Activated CD4-positive, alpha-beta T cell treated with anti-CD3 and anti-CD28 coated beads for 24 hours (primary cell): Measurements from ENCODE around the gene ARMC2.
"Not testable (repeated sequence)": the region's sequence is repeated elsewhere in the genome, so short reads cannot be mapped to it uniquely, and the experiment has no call there.

Experiments used
- DNase-seq, 2 donors: peaks; one replicate each; pipeline ENCODE4 v3.0.0-alpha.2; 2020; ENCODE audit warnings: low read depth in 2 of 2

Gene ARMC2

DNA sequence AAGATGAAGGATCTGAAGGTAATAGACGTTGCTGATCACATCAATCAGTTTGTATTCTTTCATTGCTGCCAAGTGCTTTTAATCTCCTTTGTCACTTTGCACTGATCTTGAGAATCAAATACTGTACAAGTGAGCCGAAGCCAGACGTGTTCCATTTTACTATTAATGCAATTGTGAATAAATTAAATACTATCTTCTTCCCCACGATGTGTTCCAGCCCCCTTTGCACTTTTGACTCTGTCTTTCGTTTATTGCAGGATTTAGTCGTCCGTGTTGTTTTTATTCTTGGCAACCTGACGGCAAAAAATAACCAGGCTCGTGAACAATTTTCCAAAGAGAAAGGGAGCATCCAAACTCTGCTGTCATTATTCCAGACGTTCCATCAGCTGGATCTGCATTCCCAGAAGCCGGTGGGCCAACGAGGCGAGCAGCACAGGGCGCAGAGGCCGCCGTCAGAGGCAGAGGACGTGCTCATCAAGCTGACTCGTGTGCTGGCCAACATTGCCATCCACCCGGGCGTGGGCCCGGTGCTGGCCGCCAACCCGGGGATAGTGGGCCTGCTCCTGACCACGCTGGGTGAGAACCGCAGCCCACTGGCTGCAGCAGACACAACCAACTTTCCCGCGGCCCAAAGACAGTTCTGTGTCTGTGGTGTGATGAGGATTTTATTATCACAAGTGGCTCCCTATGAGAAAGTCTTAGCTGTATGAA, 104.7 kb downstream of the ARMC2 start:
- no peak for DNase-seq

DNA sequence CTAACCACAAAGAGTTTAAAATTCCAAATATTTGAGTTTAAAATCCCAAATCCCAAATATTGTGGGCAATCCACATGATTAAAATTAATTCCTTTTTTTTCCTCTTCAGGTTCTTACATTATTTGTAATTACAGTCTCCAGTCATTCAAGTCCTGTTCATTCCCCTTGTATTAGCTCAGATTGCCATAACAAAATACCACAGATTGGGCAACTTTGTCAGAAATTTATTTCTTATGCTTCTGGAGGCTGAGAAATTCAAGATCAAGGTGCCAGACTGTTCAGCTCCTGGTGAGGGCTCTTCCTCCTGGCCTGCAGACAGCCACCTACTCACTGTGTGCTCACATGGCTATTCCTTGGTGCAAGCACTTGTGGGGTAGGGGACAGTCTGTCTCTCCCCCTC, 105.5 kb downstream of the ARMC2 start:
- DNase-seq: no peak

DNA sequence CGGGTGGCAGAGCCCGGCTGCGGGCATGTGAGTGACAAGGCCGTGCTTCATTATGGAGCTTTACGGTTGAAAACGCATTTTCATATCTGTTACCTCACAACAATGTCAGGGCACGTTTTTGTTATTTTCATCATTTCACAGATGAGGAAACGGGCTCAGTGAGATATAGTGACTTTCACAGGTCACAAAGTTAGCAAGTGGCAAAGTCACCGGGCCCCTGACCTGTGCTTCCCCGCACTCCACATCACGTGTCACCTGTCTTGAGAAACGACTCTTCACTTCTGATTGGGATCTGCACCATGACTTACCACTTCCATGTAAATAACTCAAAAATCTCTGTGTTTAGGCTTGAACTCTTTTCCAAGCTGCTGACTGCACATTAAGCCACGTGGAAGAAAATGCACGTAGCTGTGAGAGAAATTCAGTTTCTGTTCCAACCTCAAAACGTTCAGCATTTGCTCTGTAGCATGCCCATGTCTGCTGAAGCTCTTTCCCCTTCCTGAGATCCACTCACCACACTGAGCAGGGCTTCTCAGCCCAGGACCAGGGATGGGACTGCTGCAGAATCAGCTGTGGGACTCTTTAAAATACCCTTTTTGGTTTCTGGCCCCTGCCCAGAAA, 107.2 kb downstream of the ARMC2 start:
- no peak for DNase-seq

DNA sequence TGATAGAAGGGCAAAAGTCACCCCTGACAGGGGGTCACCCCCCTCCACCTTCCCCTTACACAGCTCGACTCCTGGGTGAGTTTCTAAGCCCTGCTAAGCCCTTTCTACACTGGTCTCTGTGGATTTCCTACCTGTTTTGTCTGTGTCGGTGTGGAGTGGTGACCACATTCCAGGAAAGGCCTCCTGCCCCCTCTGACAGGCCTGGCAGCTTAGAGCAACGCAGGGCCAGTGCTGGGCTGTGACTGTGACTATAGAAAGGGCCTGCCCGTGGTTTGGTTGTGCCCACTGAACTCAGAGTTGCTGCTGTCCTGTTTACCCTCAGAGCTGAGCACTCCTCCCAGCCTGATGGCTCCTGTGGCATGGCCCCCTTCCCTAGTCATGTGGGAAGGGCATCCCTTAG, 109.0 kb downstream of the ARMC2 start:
- no peak for DNase-seq

DNA sequence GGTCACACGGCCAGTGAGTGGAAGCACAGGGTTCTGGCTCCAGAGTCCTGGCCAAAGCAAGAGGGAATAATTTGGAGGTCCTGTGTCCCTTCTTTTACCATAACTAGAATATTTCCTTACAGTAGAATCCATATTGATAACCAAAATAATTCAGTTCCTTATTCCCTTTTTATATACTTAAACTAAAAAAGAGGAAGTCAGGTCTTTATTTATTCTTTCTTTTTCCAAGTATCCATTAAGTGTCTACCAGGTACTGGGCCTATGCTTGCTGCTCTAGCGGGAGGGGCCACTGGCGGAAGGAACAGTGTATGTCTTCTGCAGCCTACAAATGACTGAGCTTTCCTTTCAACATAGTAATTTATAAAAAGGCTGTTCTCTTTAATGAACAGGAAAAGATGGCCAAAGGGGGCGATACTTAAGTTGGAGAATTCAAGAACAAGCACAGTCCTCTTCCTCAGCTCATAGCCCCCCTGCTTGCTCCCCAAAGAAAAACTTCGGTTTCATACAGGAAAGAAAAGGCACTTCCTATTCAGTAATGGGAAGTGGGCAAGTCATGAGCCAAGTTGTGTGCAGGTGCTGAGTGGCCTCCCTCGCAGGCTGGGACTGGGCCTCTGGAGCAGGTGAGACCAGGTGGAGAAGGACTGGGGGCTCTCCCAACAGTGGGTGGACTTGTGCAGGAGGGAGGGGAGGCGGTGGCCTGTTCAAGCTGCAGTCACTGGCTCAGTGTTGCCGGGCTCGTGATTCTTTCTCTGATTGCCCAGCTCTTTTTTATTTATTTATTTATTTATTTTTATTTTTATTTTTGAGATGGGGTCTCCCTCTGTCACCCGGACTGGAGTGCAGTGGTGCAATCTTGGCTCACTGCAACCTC, 110.9 kb downstream of the ARMC2 start:
- DNase-seq: no peak

DNA sequence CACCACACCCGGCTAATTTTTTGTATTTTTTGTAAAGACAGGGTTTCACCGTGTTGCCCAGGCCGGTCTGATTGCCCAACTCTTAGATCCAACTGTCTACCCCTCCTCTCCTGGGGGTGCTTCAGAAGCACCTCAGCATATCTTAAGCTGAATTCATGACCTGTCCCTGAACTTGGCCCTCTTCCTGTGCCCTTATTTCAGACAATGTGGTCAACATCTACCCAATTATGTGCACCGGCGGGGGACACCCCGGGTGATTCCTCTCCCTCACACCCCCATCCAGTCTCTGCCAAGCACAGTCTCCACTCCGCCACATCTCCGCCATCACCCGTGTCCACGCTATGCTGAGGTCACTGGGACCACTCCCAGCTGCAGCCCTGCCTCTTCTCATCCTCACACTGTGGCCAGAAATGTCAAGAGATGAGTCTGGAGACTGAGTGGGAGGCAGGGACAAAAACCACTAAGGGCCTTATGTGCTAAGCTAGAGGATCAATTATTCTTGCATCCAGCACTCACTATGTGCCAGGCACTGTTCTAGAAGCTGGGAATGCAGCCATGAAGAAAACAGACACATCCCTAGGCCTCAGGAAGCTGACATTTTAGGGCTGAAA, 111.9 kb downstream of the ARMC2 start:
- DNase-seq: no peak

DNA sequence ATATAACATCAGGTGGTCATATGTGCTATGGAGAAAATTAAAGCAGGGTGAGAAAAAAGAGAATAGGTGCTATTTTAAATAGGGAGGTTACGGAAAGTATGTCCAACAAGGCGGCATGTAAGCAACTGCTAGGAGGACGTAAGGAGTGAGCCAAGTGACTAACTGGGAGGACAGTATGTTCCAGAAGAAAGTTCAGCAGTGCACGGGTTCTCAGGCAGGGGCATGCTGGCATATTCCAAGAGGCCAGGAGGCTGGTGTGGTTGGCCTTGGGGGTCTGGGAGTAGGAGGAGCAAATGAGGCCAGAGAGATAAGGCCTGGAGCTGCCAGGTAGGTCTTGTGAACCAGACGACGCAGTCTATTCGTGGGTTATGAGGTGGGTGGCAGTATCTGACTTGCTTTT, 112.4 kb downstream of the ARMC2 start:
- no peak for DNase-seq

DNA sequence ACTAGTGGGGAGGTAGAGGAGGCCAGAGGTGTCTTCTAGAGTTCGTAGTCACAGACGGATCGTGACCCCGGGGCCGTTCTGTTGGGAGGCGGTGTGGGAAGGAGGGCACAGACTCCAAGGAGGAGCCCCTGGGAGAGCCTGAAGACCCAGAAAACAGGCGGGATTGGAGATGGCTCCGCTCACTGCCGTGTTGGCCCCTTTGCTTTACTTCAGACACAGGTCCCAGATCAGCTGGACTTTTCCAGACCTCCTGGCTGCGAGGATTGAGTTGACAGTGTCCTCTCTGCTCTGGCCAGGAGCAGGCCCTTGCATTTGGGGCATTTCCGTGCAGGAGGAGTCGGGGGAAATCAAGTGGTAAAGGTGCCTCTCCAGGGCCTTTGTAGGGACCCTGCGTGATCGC, 112.9 kb downstream of the ARMC2 start:
- no peak for DNase-seq

DNA sequence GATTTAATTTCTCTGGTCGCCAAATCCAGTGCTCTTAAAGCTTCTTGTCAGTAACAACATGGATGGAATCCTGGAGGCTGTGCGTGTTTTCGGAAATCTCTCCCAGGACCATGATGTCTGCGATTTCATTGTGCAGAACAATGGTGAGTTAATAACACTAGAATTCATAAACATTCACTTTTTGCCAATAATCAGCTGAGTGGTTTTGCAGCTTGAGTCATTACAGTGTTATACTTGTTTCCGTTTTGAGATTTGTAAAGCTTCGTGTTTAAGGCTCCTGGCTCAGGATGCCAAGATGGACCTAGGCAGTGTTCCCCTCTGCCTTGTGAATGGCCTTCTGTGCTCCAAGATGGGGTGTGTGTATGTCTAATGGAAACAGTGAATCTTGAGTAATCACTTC, 113.8 kb downstream of the ARMC2 start:
- no peak for DNase-seq

DNA sequence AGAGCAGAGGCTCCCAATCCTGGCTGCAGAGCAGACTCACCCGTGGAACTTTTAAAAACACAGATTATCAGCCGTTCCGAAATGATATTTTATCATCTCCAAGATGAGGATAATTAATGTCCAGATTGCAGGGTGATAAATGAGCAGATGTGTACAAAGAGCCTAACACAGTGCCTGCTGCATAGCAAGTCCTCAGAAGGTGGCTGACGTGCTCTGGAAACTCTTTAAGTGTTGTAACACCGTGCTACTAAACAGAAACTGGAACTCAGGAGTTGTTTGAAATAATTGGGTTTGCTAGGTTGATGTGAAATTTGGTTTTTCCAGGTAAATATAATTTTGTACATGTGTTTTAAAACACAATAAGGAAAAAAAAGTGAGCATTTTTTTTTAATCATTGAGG, 118.0 kb downstream of the ARMC2 start:
- DNase-seq: no peak

DNA sequence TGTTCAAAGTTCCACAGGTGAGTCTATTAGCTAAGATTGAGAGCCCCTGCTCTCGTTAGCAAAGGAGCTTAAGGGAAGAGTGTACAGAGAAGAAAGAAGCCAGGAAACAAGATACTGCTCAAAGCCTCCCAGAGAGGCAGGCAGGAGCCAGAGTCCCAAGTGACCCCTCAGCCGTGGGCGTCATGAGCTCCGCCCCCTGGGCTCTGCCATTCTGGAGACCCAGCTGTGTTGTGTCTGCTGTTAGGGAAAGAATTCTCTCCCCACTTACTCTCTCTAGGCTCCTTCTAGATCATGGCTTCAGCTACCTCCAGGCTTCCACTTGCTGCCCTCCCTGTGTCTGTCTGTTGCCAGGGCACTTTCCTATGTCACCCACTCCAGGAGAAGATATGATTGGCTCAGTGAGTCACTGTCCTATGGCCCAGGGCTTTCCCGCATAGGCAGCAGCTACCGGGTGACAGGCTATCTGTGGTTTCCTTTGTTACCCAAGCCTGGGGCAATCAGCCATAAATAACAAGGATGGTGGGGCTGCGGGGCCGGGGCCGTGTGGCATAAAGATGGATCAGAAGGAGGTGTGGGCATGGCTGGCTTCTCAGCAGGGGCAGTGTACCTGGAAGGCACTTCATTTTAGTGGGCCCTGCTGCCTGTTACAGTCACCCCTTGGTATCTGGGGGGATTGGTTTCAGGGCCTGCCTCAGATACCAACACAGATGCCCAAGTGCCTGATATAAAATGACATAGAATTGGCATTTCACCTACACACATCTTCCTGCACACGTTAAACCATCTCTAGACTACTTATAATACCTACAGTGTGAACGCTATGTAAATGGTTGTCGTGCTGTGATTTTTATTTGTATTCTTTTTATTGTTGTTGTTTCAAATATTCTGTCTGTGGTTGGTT, 118.9 kb downstream of the ARMC2 start:
- DNase-seq: no peak

DNA sequence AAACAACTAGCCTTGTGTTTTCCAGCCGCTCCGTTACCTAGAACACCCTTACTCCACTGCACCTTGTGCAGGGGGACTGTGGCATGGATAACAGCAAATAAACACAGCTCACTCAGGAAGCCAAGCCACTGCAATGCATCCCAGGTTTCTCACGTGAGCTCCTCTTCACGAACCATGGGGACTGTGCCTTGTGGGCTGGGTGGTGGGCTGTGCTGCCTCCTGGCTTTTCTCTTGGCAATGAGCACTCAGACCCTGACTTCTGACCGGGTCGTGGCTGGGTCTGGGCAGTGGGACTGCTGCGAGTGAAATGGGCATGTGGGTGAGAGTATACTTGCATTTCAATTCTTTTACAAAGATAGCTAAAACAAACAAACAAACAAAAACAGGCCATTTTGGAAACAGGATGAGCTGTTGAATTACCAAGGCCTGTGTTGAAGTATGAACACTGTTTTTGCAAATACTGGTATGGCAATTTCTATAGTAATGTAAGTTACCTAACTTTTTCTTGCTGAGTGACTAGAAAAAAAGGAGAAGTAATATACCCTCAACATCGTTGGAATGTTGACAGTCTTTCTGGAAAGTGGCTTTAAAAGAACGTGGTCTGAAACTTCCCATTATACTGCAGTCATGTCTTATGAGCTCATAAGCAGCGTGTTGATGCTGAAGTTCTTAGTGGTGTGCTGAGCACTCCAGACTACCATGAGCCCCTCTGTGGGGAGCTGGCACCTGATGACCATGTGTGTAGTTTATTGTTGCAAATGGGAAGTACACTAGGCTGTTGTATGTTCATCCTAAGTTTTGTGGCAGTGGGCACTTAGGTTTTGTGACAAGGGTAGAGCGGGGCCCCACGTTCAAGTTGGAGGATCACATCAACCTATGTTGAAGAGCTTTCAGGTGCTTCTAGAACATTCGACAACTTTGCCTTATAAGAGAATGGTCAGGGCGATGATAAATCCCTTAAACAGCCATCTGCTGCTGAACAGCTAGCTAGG, 120.4 kb downstream of the ARMC2 start:
- DNase-seq: no peak

DNA sequence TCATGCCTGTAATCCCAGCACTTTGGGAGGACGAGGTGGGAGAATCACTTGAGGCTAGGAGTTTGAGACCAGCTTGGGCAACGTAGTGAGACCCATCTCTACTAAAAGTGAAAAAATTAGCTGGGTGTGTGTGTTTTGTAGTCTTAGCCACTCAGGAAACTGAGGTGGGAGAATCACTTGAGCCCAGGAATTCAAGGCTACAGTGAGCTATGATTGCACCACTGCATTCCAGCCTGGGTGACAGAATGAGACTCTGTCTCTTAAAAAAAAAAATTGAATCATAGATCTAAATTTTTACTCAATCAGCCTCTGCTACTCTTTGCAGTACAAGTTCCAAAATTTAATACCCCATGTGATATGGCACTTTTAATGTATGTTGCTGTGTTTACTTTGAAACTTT, 121.6 kb downstream of the ARMC2 start:
- DNase-seq: no peak

DNA sequence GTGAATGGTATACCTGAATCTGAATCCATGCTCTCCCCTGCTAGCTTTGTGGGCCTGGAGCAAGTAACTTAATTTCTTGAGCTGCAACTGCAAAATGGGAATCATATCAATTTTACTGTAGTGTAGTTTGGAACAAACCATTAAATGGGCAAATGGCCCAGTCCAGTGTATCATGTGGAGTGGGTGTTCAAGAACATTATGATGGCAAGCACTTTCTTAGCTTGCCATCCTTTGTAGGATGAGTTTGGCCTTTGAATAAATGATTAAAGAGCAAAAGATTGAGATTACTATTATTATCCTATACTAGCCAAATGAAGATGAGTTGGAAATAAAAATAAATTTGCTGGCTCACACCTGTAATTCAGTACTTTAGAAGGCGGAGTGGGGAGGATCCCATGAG, 126.0 kb downstream of the ARMC2 start:
- no peak for DNase-seq

DNA sequence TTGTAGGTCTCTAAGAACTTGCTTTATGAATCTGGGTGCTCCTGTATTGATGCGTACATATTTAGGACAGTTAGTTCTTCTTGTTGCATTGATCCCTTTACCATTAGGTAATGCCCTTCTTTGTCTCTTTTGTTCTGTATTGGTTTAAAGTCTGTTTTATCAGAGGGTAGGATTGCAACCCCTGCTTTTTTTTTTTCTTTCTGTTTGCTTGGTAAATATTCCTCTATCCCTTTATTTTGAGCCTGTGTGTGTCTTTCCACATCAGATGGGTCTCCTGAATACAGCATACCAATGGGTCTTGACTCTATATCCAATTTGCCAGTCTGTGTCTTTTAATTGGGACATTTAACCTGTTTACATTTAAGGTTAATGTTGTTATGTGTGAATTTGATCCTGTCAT, 130.4 kb downstream of the ARMC2 start:
- not testable (repeated sequence) for DNase-seq

DNA sequence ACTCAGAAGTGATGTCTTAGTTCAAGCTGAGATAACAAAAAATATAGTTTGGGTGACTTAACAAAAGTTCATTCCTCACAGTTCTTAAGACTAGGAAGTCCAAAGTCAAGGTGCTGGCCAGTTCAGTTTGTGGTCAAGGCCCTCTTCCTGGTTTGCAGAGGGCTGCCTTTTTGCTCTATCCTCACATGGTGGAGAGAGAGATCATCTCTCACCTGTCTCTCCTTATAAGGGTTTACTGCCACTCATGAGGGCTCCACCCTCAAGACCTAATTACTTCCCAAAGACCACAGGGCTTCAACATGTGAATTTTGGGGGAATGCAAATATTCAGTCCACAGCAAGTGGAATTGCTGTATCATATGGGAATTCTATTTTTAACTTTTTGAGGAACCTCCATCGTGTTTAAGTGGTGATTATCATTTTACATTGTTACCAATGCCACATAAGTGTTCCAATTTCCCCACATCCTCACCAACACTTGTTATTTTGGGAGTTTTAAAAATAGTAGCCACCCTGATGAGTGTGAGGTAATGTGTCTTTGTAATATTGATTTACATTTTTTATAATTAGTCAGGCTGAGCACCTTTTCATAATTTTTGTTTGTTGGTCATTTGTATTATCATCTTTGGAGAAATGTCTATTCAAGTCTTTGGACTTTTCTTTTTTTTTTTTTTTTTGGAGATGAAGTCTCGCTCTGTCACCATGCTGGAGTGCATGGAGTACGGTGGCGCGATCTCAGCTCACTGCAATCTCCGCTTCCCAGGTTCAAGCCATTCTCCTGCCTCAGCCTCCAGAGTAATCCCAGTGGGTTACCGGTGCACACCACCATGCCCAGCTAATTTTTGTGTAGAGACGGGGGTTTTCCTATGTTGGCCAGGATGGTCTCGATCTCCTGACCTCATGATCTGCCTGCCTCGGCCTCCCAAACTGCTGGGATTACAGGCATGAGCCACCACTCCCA, 134.2 kb downstream of the ARMC2 start:
- no peak for DNase-seq

DNA sequence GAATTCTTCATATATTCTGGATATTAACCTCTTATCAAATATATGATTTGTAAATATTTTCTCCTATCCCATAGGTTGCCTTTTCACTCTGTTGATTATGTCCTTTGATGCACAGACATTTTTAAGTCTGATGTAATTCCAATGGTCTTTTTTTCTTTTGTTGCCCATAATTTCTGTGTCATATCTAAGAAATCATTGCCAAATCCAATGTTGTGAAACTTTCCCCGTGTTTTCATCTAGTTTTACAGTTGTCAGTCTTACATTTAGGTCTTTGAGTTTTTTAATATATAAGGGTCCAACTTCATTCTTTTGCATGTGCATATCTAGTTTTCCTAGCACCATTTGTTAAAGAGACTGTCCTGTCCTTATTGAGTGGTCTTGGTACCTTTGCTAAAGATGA, 134.9 kb downstream of the ARMC2 start:
- DNase-seq: no peak

DNA sequence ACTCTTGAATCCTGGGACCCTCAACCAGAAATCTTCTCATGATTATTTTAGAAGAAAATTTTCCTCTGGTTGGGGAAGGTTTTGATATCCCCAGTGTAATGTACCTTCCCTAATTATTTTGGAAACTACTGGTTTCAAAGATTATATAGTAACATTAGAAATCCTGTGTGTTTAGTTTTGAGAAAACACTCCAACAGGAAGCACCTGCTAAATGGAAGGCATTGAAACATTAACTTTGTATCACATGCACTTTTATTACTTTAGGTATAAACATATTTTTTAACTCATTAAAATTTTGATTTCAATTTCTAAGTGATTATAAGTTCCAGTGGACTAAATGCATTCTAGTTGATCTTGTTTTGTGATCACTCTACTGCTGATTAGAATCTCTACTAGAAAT, 137.1 kb downstream of the ARMC2 start:
- no peak for DNase-seq

DNA sequence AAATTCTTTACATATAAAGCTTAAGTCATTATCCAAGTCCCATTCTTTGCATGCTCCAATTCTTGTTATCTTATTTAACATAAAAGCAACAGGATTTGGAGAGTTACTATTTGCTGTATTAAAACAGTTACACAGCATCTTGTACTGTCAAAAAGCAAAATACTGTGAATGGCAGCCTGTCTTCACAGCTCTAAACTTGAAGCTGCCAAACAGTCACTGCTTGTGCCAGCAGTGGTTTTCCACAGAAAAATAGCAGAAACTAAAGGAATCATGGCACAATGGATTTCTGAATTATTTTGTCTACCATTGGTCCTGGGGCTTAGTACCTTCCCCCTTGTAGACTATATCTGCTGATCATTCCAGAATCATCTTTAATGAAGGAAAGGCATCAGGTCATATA, 138.9 kb downstream of the ARMC2 start:
- no peak for DNase-seq
